Measurements from ENCODE around the gene STAG3. TPM values are rescaled to one million over a fixed set of nuclear protein-coding genes. Genes with fewer than 3 reads are reported as not detected.
A peak's percentile ranks its signal among the peaks of the same experiment; 100 is the strongest.

STAG3 gene
- polyA plus RNA-seq, 3 donors = 0.39 TPM; not detected in 1

DNA sequence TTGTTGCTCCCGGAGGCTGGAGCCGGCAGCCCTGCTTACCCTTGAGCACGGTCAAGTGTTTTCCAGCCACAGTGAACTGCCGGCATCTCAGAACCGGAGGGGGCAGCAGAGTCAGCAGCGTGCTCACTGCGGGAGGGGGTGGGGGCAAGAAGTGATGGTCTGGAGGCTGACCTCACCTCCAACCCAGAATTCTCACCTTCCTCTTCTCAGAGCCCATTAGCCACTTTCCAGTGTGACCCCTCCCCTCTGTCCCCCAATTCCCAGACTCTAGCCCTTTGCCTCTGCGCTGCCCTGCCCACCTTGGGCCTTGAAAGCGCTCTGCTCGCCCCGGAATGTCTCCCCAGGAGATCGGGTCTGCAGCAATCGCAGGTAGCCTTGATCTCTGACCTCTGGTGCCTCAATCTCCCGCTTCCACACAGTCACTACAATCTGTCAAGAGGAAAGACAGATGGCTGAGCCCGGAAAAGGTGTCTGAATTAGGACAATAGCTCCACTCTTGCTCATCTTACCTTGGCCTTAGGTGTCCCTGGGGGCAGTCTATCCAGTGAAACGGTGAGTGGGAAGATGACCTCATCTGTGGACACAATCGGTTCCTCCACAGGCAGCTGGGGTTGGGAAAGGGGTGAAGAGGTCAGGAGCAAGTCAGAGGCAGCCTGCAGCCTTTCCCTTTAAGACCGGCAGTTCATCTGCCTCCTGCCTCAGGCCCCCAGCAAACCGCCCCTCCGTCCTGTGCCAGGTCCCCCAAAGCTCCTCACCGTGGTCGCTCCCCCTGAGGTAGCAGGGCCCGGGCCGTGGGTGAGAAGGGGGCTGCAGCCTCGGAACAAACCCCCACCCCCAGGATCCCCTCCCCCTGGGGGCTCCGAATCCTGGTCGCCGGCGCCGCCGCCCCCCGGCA, 20.1 kb upstream of the STAG3 start:
- DNase-seq = peak in 2 of 3 donors; percentile 39 to 61
- Histone ChIP-seq H3K36me3 (replicated peaks in 1 of 2; ENCODE audit: control insufficient read depth in 1 of 2, insufficient read depth in 2 of 2, low read length in 2 of 2) (peaks cover 36 to 38% of the 10 kb centered on the region in 2 donors), H3K27ac (ENCODE audit: low read depth in 1 of 2, low read length in 2 of 2) (peak overlapping the region; percentile 32 to 79), H3K4me1 (ENCODE audit: control insufficient read depth in 1 of 2, insufficient read depth in 2 of 2, low read length in 2 of 2) (peaks cover 52 to 63% of the 10 kb centered on the region in 2 donors), H3K4me2 (replicated peaks; ENCODE audit: extremely low read depth, low read length, poor library complexity, severe bottlenecking) (peak overlapping the region; percentile 94), H3K9ac (ENCODE audit: insufficient read depth, low read length, poor library complexity, severe bottlenecking) (peak overlapping the region; percentile 86), H2AFZ (ENCODE audit: insufficient read depth, low read depth, low read length, poor library complexity, severe bottlenecking) (peak overlapping the region; percentile 85), H3K79me2 (ENCODE audit: insufficient read depth, low read length) (peaks cover 58% of the 10 kb centered on the region), H3K27me3 (ENCODE audit: control insufficient read depth in 2 of 2, insufficient read depth in 2 of 2, low read length in 2 of 2) (no peaks in the 10 kb centered on the region), H3K9me3 (replicated peaks in 1 of 2; ENCODE audit: control insufficient read depth in 1 of 2, insufficient read depth in 1 of 2, low read length in 2 of 2) (no peaks in the 10 kb centered on the region), H3K4me3 (replicated peaks in 1 of 3; ENCODE audit: low read depth in 2 of 3, low read length in 3 of 3) (peak overlapping the region; percentile 64 to 95 (median 78)), H4K20me1 (ENCODE audit: insufficient read depth, low read length) (peaks cover 55% of the 10 kb centered on the region)
- Mint-ChIP-seq H3K27me3 (ENCODE audit: low read depth in 3 of 3) (peaks cover under 1 to 11% (median 10%) of the 10 kb centered on the region in 3 donors), H3K4me1 (peaks cover 50% of the 10 kb centered on the region), H3K27ac (peak overlapping the region; percentile 75 to 92 (median 83)), H3K4me3 (peak overlapping the region; percentile 78 to 91), H3K36me3 (peaks cover 38 to 51% of the 10 kb centered on the region in 2 donors), H3K9me3 (no peaks in the 10 kb centered on the region)
- intact Hi-C loops (cut with micrococcal nuclease) = no loop called here
- no peak for TF ChIP-seq CTCF (IDR thresholded peaks at IDR 0.05)
- WGBS (ENCODE audit: insufficient coverage) = 44% methylated on average over 17 of the region's 32 CpGs

GRCh38 chr7:100158229-100159098, 19.3 kb upstream of the STAG3 start, which contains the start of gene TRAPPC14:
TSS of gene TRAPPC14 (minus strand) at chr7:100158723. CDS start at chr7:100158499, 224 bp downstream.
- Mint-ChIP-seq H3K36me3 (peaks cover 32 to 42% of the 10 kb centered on the region in 2 donors), H3K9me3 (no peaks in the 10 kb centered on the region), H3K4me1 (peaks cover 41% of the 10 kb centered on the region), H3K4me3 (peak within 1 kb of the TSS; percentile 80 to 91), H3K27me3 (ENCODE audit: low read depth in 3 of 3) (peaks cover 6 to 16% (median 15%) of the 10 kb centered on the region in 3 donors), H3K27ac (peak within 1 kb of the TSS; percentile 76 to 92 (median 84))
- Histone ChIP-seq H3K27me3 (ENCODE audit: control insufficient read depth in 2 of 2, insufficient read depth in 2 of 2, low read length in 2 of 2) (no peaks in the 10 kb centered on the region), H3K4me3 (replicated peaks in 1 of 3; ENCODE audit: low read depth in 2 of 3, low read length in 3 of 3) (peak within 1 kb of the TSS; percentile 64 to 95 (median 78)), H3K36me3 (replicated peaks in 1 of 2; ENCODE audit: control insufficient read depth in 1 of 2, insufficient read depth in 2 of 2, low read length in 2 of 2) (peaks cover 32 to 34% of the 10 kb centered on the region in 2 donors), H4K20me1 (ENCODE audit: insufficient read depth, low read length) (peaks cover 46% of the 10 kb centered on the region), H3K4me2 (replicated peaks; ENCODE audit: extremely low read depth, low read length, poor library complexity, severe bottlenecking) (peak within 1 kb of the TSS; percentile 94), H3K9ac (ENCODE audit: insufficient read depth, low read length, poor library complexity, severe bottlenecking) (peak within 1 kb of the TSS; percentile 86), H3K79me2 (ENCODE audit: insufficient read depth, low read length) (peaks cover 49% of the 10 kb centered on the region), H3K9me3 (replicated peaks in 1 of 2; ENCODE audit: control insufficient read depth in 1 of 2, insufficient read depth in 1 of 2, low read length in 2 of 2) (no peaks in the 10 kb centered on the region), H2AFZ (ENCODE audit: insufficient read depth, low read depth, low read length, poor library complexity, severe bottlenecking) (peak within 1 kb of the TSS; percentile 85), H3K27ac (ENCODE audit: low read depth in 1 of 2, low read length in 2 of 2) (peak within 1 kb of the TSS; percentile 32 to 79), H3K4me1 (ENCODE audit: control insufficient read depth in 1 of 2, insufficient read depth in 2 of 2, low read length in 2 of 2) (peaks cover 44 to 54% of the 10 kb centered on the region in 2 donors)
- TF ChIP-seq CTCF (IDR thresholded peaks at IDR 0.05) = no peak
- under 1% methylated on average over 80 of the region's 87 CpGs for WGBS (ENCODE audit: insufficient coverage)
- intact Hi-C loops (cut with micrococcal nuclease) = no loop called here
- peak; percentile 74 to 80 (median 78) for DNase-seq
